MM.1S (cell line): ENCODE measurements around the gene APOBEC4.

Experiments
- EZH2phosphoT487 ChIP-seq: fragments of 300-600 bp; sonication (generic); IDR thresholded peaks from 2 replicates; pipeline ENCODE4 v1.6.1; 2018; ENCODE audit warnings: antibody characterized with exemption, low read length
- TF ChIP-seq, protein P1 (sequence below): fragments of 300-600 bp; sonication (generic); IDR thresholded peaks from 2 replicates; pipeline ENCODE4 v1.5.1; 2016; ENCODE audit warnings: antibody characterized with exemption, low read length, mixed read lengths

DNA sequence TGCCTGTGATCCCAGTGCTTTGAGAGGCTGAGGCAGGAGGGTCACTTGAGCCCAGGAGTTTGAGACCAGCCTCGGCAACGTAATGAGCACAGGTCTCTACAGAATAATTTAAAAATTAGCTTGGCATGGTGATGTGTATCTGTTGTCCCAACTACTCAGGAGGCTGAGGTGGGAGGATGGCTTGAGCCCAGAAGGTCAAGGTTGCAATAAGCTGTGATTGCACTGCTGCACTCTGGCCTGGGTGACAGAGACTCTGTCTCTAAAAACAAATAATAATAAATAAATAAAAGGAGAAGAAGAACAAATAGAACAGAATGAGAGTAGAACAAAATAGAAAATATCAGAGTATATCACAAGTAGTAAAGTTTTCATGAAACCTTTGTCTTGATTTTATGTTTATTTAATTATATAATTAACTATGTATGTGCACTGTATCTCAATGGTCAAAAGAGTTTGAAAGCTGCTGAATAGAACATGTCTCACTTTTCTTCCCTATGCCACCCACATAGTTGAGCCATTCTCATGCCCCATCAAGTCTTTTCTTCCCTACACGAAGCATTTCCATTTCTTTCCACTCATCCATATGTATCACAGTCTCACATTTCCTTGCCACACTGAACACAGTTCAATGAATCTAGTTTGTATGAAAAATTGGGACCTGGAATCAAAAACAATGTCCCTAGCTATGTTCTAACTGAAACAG lies 22.9 kb upstream of the APOBEC4 start:
- TF ChIP-seq, protein P1, sequence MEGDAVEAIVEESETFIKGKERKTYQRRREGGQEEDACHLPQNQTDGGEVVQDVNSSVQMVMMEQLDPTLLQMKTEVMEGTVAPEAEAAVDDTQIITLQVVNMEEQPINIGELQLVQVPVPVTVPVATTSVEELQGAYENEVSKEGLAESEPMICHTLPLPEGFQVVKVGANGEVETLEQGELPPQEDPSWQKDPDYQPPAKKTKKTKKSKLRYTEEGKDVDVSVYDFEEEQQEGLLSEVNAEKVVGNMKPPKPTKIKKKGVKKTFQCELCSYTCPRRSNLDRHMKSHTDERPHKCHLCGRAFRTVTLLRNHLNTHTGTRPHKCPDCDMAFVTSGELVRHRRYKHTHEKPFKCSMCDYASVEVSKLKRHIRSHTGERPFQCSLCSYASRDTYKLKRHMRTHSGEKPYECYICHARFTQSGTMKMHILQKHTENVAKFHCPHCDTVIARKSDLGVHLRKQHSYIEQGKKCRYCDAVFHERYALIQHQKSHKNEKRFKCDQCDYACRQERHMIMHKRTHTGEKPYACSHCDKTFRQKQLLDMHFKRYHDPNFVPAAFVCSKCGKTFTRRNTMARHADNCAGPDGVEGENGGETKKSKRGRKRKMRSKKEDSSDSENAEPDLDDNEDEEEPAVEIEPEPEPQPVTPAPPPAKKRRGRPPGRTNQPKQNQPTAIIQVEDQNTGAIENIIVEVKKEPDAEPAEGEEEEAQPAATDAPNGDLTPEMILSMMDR, result no peak
- TF ChIP-seq EZH2phosphoT487, result no peak
